ENCODE results near the gene LRRTM3. TPM values are rescaled to one million over a fixed set of nuclear protein-coding genes. Genes with fewer than 3 reads are reported as not detected.

The LRRTM3 gene
- total RNA-seq, 2 experiments from 2014 or later, result not detected

- no peaks in the 10 kb centered on the region for H3K4me1 Mint-ChIP-seq
- ChIA-PET CTCF (interaction anchor here (0.6 to 1.4 kb wide), 4 partner anchors 10 to 1250 kb away, joined by 3 read pairs; no protein-coding TSS in a partner anchor), POLR2A (no interaction called here)
- no peak overlapping the region for H3K27ac Mint-ChIP-seq
- intact Hi-C loops (cut with DNase I, micrococcal nuclease), result no loop called here
- H3K9me3 Mint-ChIP-seq (ENCODE audit: low read depth), result no peaks in the 10 kb centered on the region
- peaks cover 4% of the 10 kb centered on the region for H3K27me3 Mint-ChIP-seq
- ATAC-seq (no peak), DNase-seq (no peak)
- no peak overlapping the region for H3K4me3 Mint-ChIP-seq
- H3K36me3 Mint-ChIP-seq (ENCODE audit: low read depth), result no peaks in the 10 kb centered on the region
Measured at GRCh38 chr10:66940965-66941364, 15.1 kb downstream of the LRRTM3 start.

- ATAC-seq (no peak), DNase-seq (no peak)
- Mint-ChIP-seq H3K4me3 (no peak overlapping the region), H3K36me3 (ENCODE audit: low read depth) (no peaks in the 10 kb centered on the region), H3K9me3 (ENCODE audit: low read depth) (no peaks in the 10 kb centered on the region), H3K27me3 (peaks cover 4% of the 10 kb centered on the region), H3K4me1 (no peaks in the 10 kb centered on the region), H3K27ac (no peak overlapping the region)
- ChIA-PET CTCF (no interaction called here), POLR2A (no interaction called here)
- intact Hi-C loops (cut with DNase I, micrococcal nuclease), result no loop called here
Measured at GRCh38 chr10:66941491-66941890, 15.7 kb downstream of the LRRTM3 start.

GRCh38 chr10:66942407-66942806 is 16.6 kb downstream of the LRRTM3 start:
- intact Hi-C loops (cut with DNase I, micrococcal nuclease), result no loop called here
- H3K4me3 Mint-ChIP-seq, result no peak overlapping the region
- DNase-seq, result no peak
- no peaks in the 10 kb centered on the region for H3K9me3 Mint-ChIP-seq (ENCODE audit: low read depth)
- H3K36me3 Mint-ChIP-seq (ENCODE audit: low read depth), result no peaks in the 10 kb centered on the region
- no peak for ATAC-seq
- CTCF ChIA-PET, result interaction anchor here (0.9 to 1.1 kb wide), 2 partner anchors 10 to 14 kb away, joined by 3 read pairs; no protein-coding TSS in a partner anchor
- no peak overlapping the region for H3K27ac Mint-ChIP-seq
- H3K27me3 Mint-ChIP-seq, result peaks cover 4% of the 10 kb centered on the region
- POLR2A ChIA-PET, result no interaction called here
- H3K4me1 Mint-ChIP-seq, result no peaks in the 10 kb centered on the region

GRCh38 chr10:66943590-66943989 is 17.8 kb downstream of the LRRTM3 start:
- no peak for ATAC-seq
- POLR2A ChIA-PET, result no interaction called here
- CTCF ChIA-PET, result interaction anchor here (0.9 to 1.1 kb wide), 2 partner anchors 11 to 15 kb away, joined by 3 read pairs; no protein-coding TSS in a partner anchor

GRCh38 chr10:66951896-66952295 is 26.1 kb downstream of the LRRTM3 start:
- Mint-ChIP-seq H3K27ac (no peak overlapping the region), H3K4me3 (no peak overlapping the region), H3K27me3 (no peaks in the 10 kb centered on the region), H3K4me1 (no peaks in the 10 kb centered on the region), H3K9me3 (ENCODE audit: low read depth) (no peaks in the 10 kb centered on the region), H3K36me3 (ENCODE audit: low read depth) (no peaks in the 10 kb centered on the region)
- no peak for ATAC-seq
- no peak for DNase-seq
- intact Hi-C loops (cut with DNase I, micrococcal nuclease), result no loop called here
- ChIA-PET POLR2A (no interaction called here), CTCF (no interaction called here)

More at GRCh38 chr10:66943590-66943989, 17.8 kb downstream of the LRRTM3 start:
- Mint-ChIP-seq H3K36me3 (ENCODE audit: low read depth) (no peaks in the 10 kb centered on the region), H3K9me3 (ENCODE audit: low read depth) (no peaks in the 10 kb centered on the region), H3K27ac (no peak overlapping the region), H3K4me3 (no peak overlapping the region), H3K4me1 (no peaks in the 10 kb centered on the region), H3K27me3 (peaks cover 4% of the 10 kb centered on the region)
- no peak for DNase-seq
- intact Hi-C loops (cut with DNase I, micrococcal nuclease), result no loop called here

- intact Hi-C loops (cut with DNase I, micrococcal nuclease), result no loop called here
- POLR2A ChIA-PET, result no interaction called here
- Mint-ChIP-seq H3K36me3 (ENCODE audit: low read depth) (no peaks in the 10 kb centered on the region), H3K9me3 (ENCODE audit: low read depth) (no peaks in the 10 kb centered on the region), H3K4me3 (no peak overlapping the region), H3K27ac (no peak overlapping the region), H3K4me1 (no peaks in the 10 kb centered on the region), H3K27me3 (no peaks in the 10 kb centered on the region)
- DNase-seq, result no peak
- CTCF ChIA-PET, result interaction anchor here (1.3 kb wide), 1 partner anchor 27 kb away, joined by 3 read pairs; no protein-coding TSS in a partner anchor
- no peak for ATAC-seq
Measured at GRCh38 chr10:66958466-66958865, 32.6 kb downstream of the LRRTM3 start.

- DNase-seq (no peak), ATAC-seq (no peak)
- Mint-ChIP-seq H3K27ac (no peak overlapping the region), H3K4me3 (no peak overlapping the region), H3K9me3 (ENCODE audit: low read depth) (no peaks in the 10 kb centered on the region), H3K36me3 (ENCODE audit: low read depth) (no peaks in the 10 kb centered on the region), H3K27me3 (peaks cover 4% of the 10 kb centered on the region), H3K4me1 (no peaks in the 10 kb centered on the region)
- ChIA-PET CTCF (interaction anchor here (0.6 kb wide), 1 partner anchor 809 kb away, joined by 3 read pairs; no protein-coding TSS in a partner anchor), POLR2A (no interaction called here)
- intact Hi-C loops (cut with DNase I, micrococcal nuclease), result no loop called here
Measured at GRCh38 chr10:66964946-66965345, 39.1 kb downstream of the LRRTM3 start.

- ChIA-PET CTCF (no interaction called here), POLR2A (no interaction called here)
- peaks cover 2% of the 10 kb centered on the region for H3K27me3 Mint-ChIP-seq
- no peaks in the 10 kb centered on the region for H3K4me1 Mint-ChIP-seq
- H3K27ac Mint-ChIP-seq, result no peak overlapping the region
- DNase-seq, result no peak
- no peak overlapping the region for H3K4me3 Mint-ChIP-seq
- no peaks in the 10 kb centered on the region for H3K36me3 Mint-ChIP-seq (ENCODE audit: low read depth)
- ATAC-seq, result no peak
- intact Hi-C loops (cut with DNase I, micrococcal nuclease), result no loop called here
- H3K9me3 Mint-ChIP-seq (ENCODE audit: low read depth), result peaks cover 2% of the 10 kb centered on the region
Measured at GRCh38 chr10:66980246-66980815, 54.5 kb downstream of the LRRTM3 start.

- DNase-seq (no peak), ATAC-seq (no peak)
- peaks cover 2% of the 10 kb centered on the region for H3K9me3 Mint-ChIP-seq (ENCODE audit: low read depth)
- intact Hi-C loops (cut with DNase I, micrococcal nuclease), result no loop called here
- ChIA-PET CTCF (no interaction called here), POLR2A (no interaction called here)
- no peaks in the 10 kb centered on the region for H3K36me3 Mint-ChIP-seq (ENCODE audit: low read depth)
- no peaks in the 10 kb centered on the region for H3K4me1 Mint-ChIP-seq
- no peak overlapping the region for H3K4me3 Mint-ChIP-seq
- no peak overlapping the region for H3K27ac Mint-ChIP-seq
- peaks cover 2% of the 10 kb centered on the region for H3K27me3 Mint-ChIP-seq
Measured at GRCh38 chr10:66981361-66982052, 55.7 kb downstream of the LRRTM3 start.

GRCh38 chr10:66982053-66982420 is 56.2 kb downstream of the LRRTM3 start:
- ChIA-PET CTCF (no interaction called here), POLR2A (no interaction called here)
- intact Hi-C loops (cut with DNase I, micrococcal nuclease), result no loop called here
- no peak for ATAC-seq
- H3K27ac Mint-ChIP-seq, result no peak overlapping the region
- no peaks in the 10 kb centered on the region for H3K36me3 Mint-ChIP-seq (ENCODE audit: low read depth)
- DNase-seq, result no peak
- no peak overlapping the region for H3K4me3 Mint-ChIP-seq
- peaks cover 2% of the 10 kb centered on the region for H3K27me3 Mint-ChIP-seq
- no peaks in the 10 kb centered on the region for H3K9me3 Mint-ChIP-seq (ENCODE audit: low read depth)
- H3K4me1 Mint-ChIP-seq, result no peaks in the 10 kb centered on the region

GRCh38 chr10:66982792-66983474 is 57.1 kb downstream of the LRRTM3 start:
- Mint-ChIP-seq H3K36me3 (ENCODE audit: low read depth) (no peaks in the 10 kb centered on the region), H3K27ac (no peak overlapping the region), H3K9me3 (ENCODE audit: low read depth) (no peaks in the 10 kb centered on the region), H3K4me3 (no peak overlapping the region), H3K4me1 (no peaks in the 10 kb centered on the region), H3K27me3 (peaks cover 2% of the 10 kb centered on the region)
- intact Hi-C loops (cut with DNase I, micrococcal nuclease), result no loop called here
- ChIA-PET CTCF (no interaction called here), POLR2A (no interaction called here)
- ATAC-seq (no peak), DNase-seq (no peak)

GRCh38 chr10:66983475-66983818 is 57.6 kb downstream of the LRRTM3 start:
- no peak overlapping the region for H3K27ac Mint-ChIP-seq
- intact Hi-C loops (cut with DNase I, micrococcal nuclease), result no loop called here
- POLR2A ChIA-PET, result no interaction called here
- H3K4me3 Mint-ChIP-seq, result no peak overlapping the region
- CTCF ChIA-PET, result no interaction called here
- no peaks in the 10 kb centered on the region for H3K4me1 Mint-ChIP-seq
- peaks cover 2% of the 10 kb centered on the region for H3K27me3 Mint-ChIP-seq
- H3K9me3 Mint-ChIP-seq (ENCODE audit: low read depth), result no peaks in the 10 kb centered on the region
- no peak for DNase-seq
- H3K36me3 Mint-ChIP-seq (ENCODE audit: low read depth), result no peaks in the 10 kb centered on the region
- no peak for ATAC-seq
